Activated CD4-positive, alpha-beta T cell treated with anti-CD3 and anti-CD28 coated beads, Interleukin-2, amount 50 U/mL, for 24 hours (primary cell): ENCODE measurements around the gene CALHM3.
"Not testable (repeated sequence)": the region's sequence is repeated elsewhere in the genome, so short reads cannot be mapped to it uniquely, and the experiment has no call there.

Experiments
- DNase-seq, 2 donors: peaks; one replicate each; pipeline ENCODE4 v3.0.0-alpha.2; 2020; ENCODE audit warnings: low read depth in 1 of 2, low spot score in 1 of 2

The CALHM3 gene

GRCh38 chr10:103479135-103479534, at the start of gene CALHM3:
TSS of gene CALHM3 (minus strand) at chr10:103479240. CDS start at chr10:103479032, 208 bp downstream.
- no peak for DNase-seq

GRCh38 chr10:103528549-103528948, 49.5 kb upstream of the CALHM3 start:
- no peak for DNase-seq

- DNase-seq = not testable (repeated sequence)
Observed at GRCh38 chr10:103527476-103527875, 48.4 kb upstream of the CALHM3 start.

- DNase-seq = no peak
Observed at GRCh38 chr10:103525901-103526300, 46.9 kb upstream of the CALHM3 start.

- DNase-seq = no peak
Observed at GRCh38 chr10:103523683-103524082, 44.6 kb upstream of the CALHM3 start.

- not testable (repeated sequence) for DNase-seq
Observed at GRCh38 chr10:103522006-103522405, 43.0 kb upstream of the CALHM3 start.

- DNase-seq = no peak
Observed at GRCh38 chr10:103519798-103520197, 40.8 kb upstream of the CALHM3 start.

GRCh38 chr10:103517234-103518085, 38.4 kb upstream of the CALHM3 start:
- no peak for DNase-seq

GRCh38 chr10:103514244-103514643, 35.2 kb upstream of the CALHM3 start:
- no peak for DNase-seq

GRCh38 chr10:103513380-103514060, 34.5 kb upstream of the CALHM3 start:
- no peak for DNase-seq

- no peak for DNase-seq
Observed at GRCh38 chr10:103512591-103513379, 33.7 kb upstream of the CALHM3 start.

GRCh38 chr10:103512166-103512565, 33.1 kb upstream of the CALHM3 start:
- DNase-seq = no peak

- DNase-seq = no peak
Observed at GRCh38 chr10:103510791-103511752, 32.0 kb upstream of the CALHM3 start.

GRCh38 chr10:103510046-103510685, 31.1 kb upstream of the CALHM3 start:
- no peak for DNase-seq

GRCh38 chr10:103507235-103508191, 28.5 kb upstream of the CALHM3 start:
- DNase-seq = no peak

- DNase-seq = no peak
Observed at GRCh38 chr10:103506061-103506460, 27.0 kb upstream of the CALHM3 start.

GRCh38 chr10:103504181-103504783, 25.2 kb upstream of the CALHM3 start:
- peak in 1 of 2 donors; percentile 27 for DNase-seq

GRCh38 chr10:103503777-103504176, 24.7 kb upstream of the CALHM3 start:
- not testable (repeated sequence) for DNase-seq
